Stimulated activated CD8-positive, alpha-beta memory T cell treated with anti-CD3 and anti-CD28 coated beads, Interleukin-2, amount 100 ng/mL, for 48 hours (primary cell): ENCODE results near the gene GPR143.
"Not testable (repeated sequence)": the region's sequence is repeated elsewhere in the genome, so short reads cannot be mapped to it uniquely, and the experiment has no call there.

Experiments used
- DNase-seq, 2 donors: peaks; one replicate each; pipeline ENCODE4 v3.0.0-alpha.2; 2020; ENCODE audit warnings: low read depth in 2 of 2

GPR143 gene

GRCh38 chrX:9765737-9766097 lies at the start of gene GPR143:
TSS of gene GPR143 (minus strand) at chrX:9765847. CDS start at chrX:9765817, 30 bp downstream.
- DNase-seq: no peak

- not testable (repeated sequence) for DNase-seq
Measured at GRCh38 chrX:9811086-9811485, 45.4 kb upstream of the GPR143 start.

GRCh38 chrX:9809876-9810275 lies 44.2 kb upstream of the GPR143 start:
- DNase-seq: not testable (repeated sequence)

- no peak for DNase-seq
Measured at GRCh38 chrX:9807355-9808182, 41.9 kb upstream of the GPR143 start.

- DNase-seq: no peak
Measured at GRCh38 chrX:9805956-9806355, 40.3 kb upstream of the GPR143 start.

- DNase-seq: no peak
Measured at GRCh38 chrX:9804444-9804843, 38.8 kb upstream of the GPR143 start.

- no peak for DNase-seq
Measured at GRCh38 chrX:9802737-9803136, 37.1 kb upstream of the GPR143 start.

- DNase-seq: no peak
Measured at GRCh38 chrX:9797384-9798360, 32.0 kb upstream of the GPR143 start.

GRCh38 chrX:9794495-9794894 lies 28.8 kb upstream of the GPR143 start:
- DNase-seq: no peak

- no peak for DNase-seq
Measured at GRCh38 chrX:9790866-9791265, 25.2 kb upstream of the GPR143 start.

GRCh38 chrX:9789555-9789954 lies 23.9 kb upstream of the GPR143 start:
- no peak for DNase-seq

GRCh38 chrX:9788911-9789310 lies 23.3 kb upstream of the GPR143 start:
- DNase-seq: no peak

- no peak for DNase-seq
Measured at GRCh38 chrX:9786798-9787635, 21.4 kb upstream of the GPR143 start.

- no peak for DNase-seq
Measured at GRCh38 chrX:9785944-9786797, 20.5 kb upstream of the GPR143 start, which contains the start of gene SHROOM2. TSS of gene SHROOM2 (plus strand) at chrX:9786429. CDS start at chrX:9786546, 117 bp downstream.

- no peak for DNase-seq
Measured at GRCh38 chrX:9785254-9785943, 19.8 kb upstream of the GPR143 start.

GRCh38 chrX:9784332-9784731 lies 18.7 kb upstream of the GPR143 start:
- DNase-seq: no peak

GRCh38 chrX:9781941-9782340 lies 16.3 kb upstream of the GPR143 start:
- no peak for DNase-seq

GRCh38 chrX:9775930-9776329 lies 10.3 kb upstream of the GPR143 start:
- no peak for DNase-seq

GRCh38 chrX:9772943-9773342 lies 7.3 kb upstream of the GPR143 start:
- no peak for DNase-seq

GRCh38 chrX:9770319-9770718 lies 4.7 kb upstream of the GPR143 start:
- no peak for DNase-seq
